H1 (cell line): ENCODE data around the gene PLEK. TPM values are rescaled to one million over a fixed set of nuclear protein-coding genes. Genes with fewer than 3 reads are reported as not detected.

ENCODE experiments used
- CTCF ChIA-PET: fragments of 300-600 bp; sonication (Branson Sonifier 250); formaldehyde crosslinking; loops from one replicate; lab custom pipeline; 2021; ENCODE audit not compliant: partially characterized antibody; lab: Charles Lee
- POLR2A ChIA-PET: fragments of 300-600 bp; sonication (Branson Sonifier 250); formaldehyde crosslinking; loops from one replicate; lab custom pipeline; 2021; ENCODE audit warnings: inconsistent platforms; ENCODE audit not compliant: partially characterized antibody; lab: Charles Lee
- DNase-seq, 2 experiments: peaks; one replicate each; pipeline versions ENCODE4 v3.0.0 to v3.0.0-alpha.2; 2010 to 2022; ENCODE audit warnings: low spot score in 2 of 2, low read depth in 1 of 2, mixed read lengths in 1 of 2
- FAIRE-seq: peaks from 2 replicates; lab custom pipeline; 2011; peaks lifted over from hg19 to GRCh38; lab: Jason Lieb, UNC
- H2AFZ ChIP-seq: 2 replicates; pipeline ENCODE4 v1.8.1; 2012; ENCODE audit warnings: low read length, inconsistent platforms
- H2AK5ac ChIP-seq: 2 replicates; pipeline ENCODE4 v1.6.1; 2013; ENCODE audit warnings: low read depth, low read length
- H2BK120ac ChIP-seq: replicated peaks from 2 replicates; pipeline ENCODE3; 2013; ENCODE audit warnings: low read depth, low read length, inconsistent platforms
- H2BK12ac ChIP-seq: 2 replicates; pipeline ENCODE4 v1.6.1; 2013; ENCODE audit warnings: low read depth, low read length
- H2BK15ac ChIP-seq: 2 replicates; pipeline ENCODE4 v1.6.1; 2013; ENCODE audit warnings: low read length
- H2BK20ac ChIP-seq: 2 replicates; pipeline ENCODE4 v1.6.1; 2013; ENCODE audit warnings: low read length
- H2BK5ac ChIP-seq: 2 replicates; pipeline ENCODE4 v1.6.1; 2013; ENCODE audit warnings: low read depth, low read length
- H3K14ac ChIP-seq: 2 replicates; pipeline ENCODE4 v1.6.1; 2013; ENCODE audit warnings: inconsistent platforms; ENCODE audit not compliant: insufficient read length
- H3K18ac ChIP-seq: 2 replicates; pipeline ENCODE4 v1.6.1; 2013; ENCODE audit warnings: low read length; ENCODE audit errors: extremely low read depth
- H3K23ac ChIP-seq: 2 replicates; pipeline ENCODE4 v1.6.1; 2013; ENCODE audit warnings: inconsistent platforms; ENCODE audit not compliant: insufficient read length
- H3K23me2 ChIP-seq: 2 replicates; pipeline ENCODE4 v1.6.1; 2013; ENCODE audit warnings: low read depth, low read length
- H3K27ac ChIP-seq: 2 replicates; pipeline ENCODE4 v1.6.1; 2011; ENCODE audit warnings: low read depth, low read length, inconsistent platforms
- H3K27me3 ChIP-seq, 4 experiments: replicated peaks in 1 of 4; 1 replicate in 1 of 4; 2 replicates in 3 of 4; pipeline versions ENCODE4 v1.6.1 to v1.8.1; 2011 to 2013; ENCODE audit warnings: low read length in 3 of 4, mild to moderate bottlenecking in 3 of 4, inconsistent platforms in 2 of 4, mixed read lengths in 2 of 4, moderate library complexity in 1 of 4; ENCODE audit not compliant: control insufficient read depth in 3 of 4, insufficient read depth in 3 of 4; ENCODE audit errors: extremely low read depth in 1 of 4
- H3K36me3 ChIP-seq, 4 experiments: 2 replicates each; pipeline versions ENCODE4 v1.6.1 to v1.8.1; 2011 to 2013; ENCODE audit warnings: mild to moderate bottlenecking in 4 of 4, low read length in 3 of 4, moderate library complexity in 2 of 4, control low read depth in 1 of 4, inconsistent platforms in 1 of 4; ENCODE audit not compliant: insufficient read depth in 4 of 4, control insufficient read depth in 2 of 4
- H3K4ac ChIP-seq: replicated peaks from 2 replicates; pipeline ENCODE3; 2013; ENCODE audit warnings: low read length, low read depth, mixed read lengths, inconsistent platforms; ENCODE audit not compliant: insufficient read length
- H3K4me1 ChIP-seq, 4 experiments: replicated peaks in 1 of 4; 1 replicate in 1 of 4; 2 replicates in 3 of 4; pipeline versions ENCODE4 v1.6.1 to v1.8.1; 2011 to 2013; ENCODE audit warnings: low read length in 3 of 4, inconsistent platforms in 2 of 4, mixed read lengths in 1 of 4; ENCODE audit not compliant: insufficient read depth in 4 of 4, control insufficient read depth in 3 of 4
- H3K4me2 ChIP-seq, 2 experiments: 2 replicates each; pipeline versions ENCODE4 v1.6.1 to v1.8.1; 2011 to 2013; ENCODE audit warnings: low read depth in 2 of 2, low read length in 2 of 2, control low read depth in 1 of 2, inconsistent platforms in 1 of 2, mild to moderate bottlenecking in 1 of 2; ENCODE audit not compliant: insufficient read depth in 1 of 2
- H3K4me3 ChIP-seq, 4 experiments: fragments of 200-600, 300-600 bp in 1 of 4; sonication (generic), shearing (Covaris generic), sonication (Bioruptor Twin) in 1 of 4; 2 replicates each; pipeline versions ENCODE4 v1.5.1 to v1.8.1; 2011 to 2016; ENCODE audit warnings: low read length in 4 of 4, low read depth in 3 of 4, control low read depth in 2 of 4, inconsistent platforms in 2 of 4, mild to moderate bottlenecking in 2 of 4, mixed read lengths in 1 of 4, moderate library complexity in 1 of 4; ENCODE audit not compliant: insufficient read depth in 2 of 4; ENCODE audit errors: extremely low read depth in 1 of 4
- H3K56ac ChIP-seq: replicated peaks from 2 replicates; pipeline ENCODE3; 2013; ENCODE audit warnings: low read depth, mild to moderate bottlenecking, mixed read lengths, low read length, inconsistent platforms; ENCODE audit not compliant: insufficient read length
- H3K79me1 ChIP-seq: 2 replicates; pipeline ENCODE4 v1.6.1; 2013; ENCODE audit warnings: low read depth, low read length, control low read depth
- H3K79me2 ChIP-seq, 2 experiments: 2 replicates each; pipeline versions ENCODE4 v1.6.1 to v1.8.1; 2012 to 2013; ENCODE audit warnings: low read length in 2 of 2, mild to moderate bottlenecking in 2 of 2, inconsistent platforms in 1 of 2; ENCODE audit not compliant: insufficient read depth in 2 of 2, control insufficient read depth in 1 of 2
- H3K9ac ChIP-seq, 4 experiments: replicated peaks in 1 of 4; 1 replicate in 1 of 4; 2 replicates in 3 of 4; pipeline versions ENCODE4 v1.6.1 to v1.8.1; 2011 to 2013; ENCODE audit warnings: low read depth in 3 of 4, low read length in 3 of 4, control low read depth in 2 of 4, mild to moderate bottlenecking in 2 of 4, moderate library complexity in 2 of 4, inconsistent platforms in 1 of 4; ENCODE audit errors: extremely low read depth in 1 of 4
- H3K9me3 ChIP-seq, 2 experiments: 2 replicates each; pipeline versions ENCODE4 v1.6.1 to v1.8.1; 2012 to 2013; ENCODE audit warnings: mild to moderate bottlenecking in 2 of 2, moderate library complexity in 2 of 2, control low read depth in 1 of 2, inconsistent platforms in 1 of 2, low read depth in 1 of 2, low read length in 1 of 2, mixed read lengths in 1 of 2; ENCODE audit not compliant: insufficient read depth in 2 of 2
- H4K20me1 ChIP-seq, 2 experiments: replicated peaks in 1 of 2; 2 replicates each; pipeline versions ENCODE3 to v1.8.1; 2011 to 2013; ENCODE audit warnings: inconsistent platforms in 2 of 2, low read length in 2 of 2, mild to moderate bottlenecking in 1 of 2; ENCODE audit not compliant: insufficient read depth in 2 of 2, control insufficient read depth in 1 of 2
- H4K5ac ChIP-seq: 2 replicates; pipeline ENCODE4 v1.6.1; 2013; ENCODE audit warnings: low read length, low read depth, mixed read lengths, inconsistent platforms; ENCODE audit not compliant: insufficient read length
- H4K8ac ChIP-seq: 2 replicates; pipeline ENCODE4 v1.8.0; 2013; ENCODE audit warnings: mild to moderate bottlenecking, moderate library complexity, low read length, inconsistent platforms; ENCODE audit not compliant: insufficient read depth; ENCODE audit errors: extremely low read depth
- H4K91ac ChIP-seq: replicated peaks from 2 replicates; pipeline ENCODE3; 2013; ENCODE audit warnings: low read length, mixed read lengths, inconsistent platforms; ENCODE audit not compliant: insufficient read length
- HDAC6 ChIP-seq: IDR thresholded peaks from one replicate; pipeline ENCODE4 v1.7.1; 2012; ENCODE audit warnings: low read depth, mild to moderate bottlenecking, inconsistent platforms, low read length, moderate library complexity
- RBBP5 ChIP-seq: IDR thresholded peaks from 2 replicates; pipeline ENCODE4 v1.7.1; 2012; ENCODE audit warnings: low read depth, mild to moderate bottlenecking, inconsistent platforms, low read length, moderate library complexity, borderline replicate concordance
- SIN3A ChIP-seq, 2 experiments: IDR thresholded peaks in 1 of 2; conservative IDR thresholded peaks in 1 of 2; 2 replicates each; pipeline ENCODE4 v1.6.1; 2011 to 2012; ENCODE audit warnings: low read length in 2 of 2, improper control_type of control experiment in 1 of 2, low read depth in 1 of 2, mild to moderate bottlenecking in 1 of 2
- WGBS, 2 experiments: shearing (Covaris generic) in 1 of 2; methylation state at CpG; one replicate each; pipeline versions ENCODE4 v1.1.6 to v1.1.7; 2013 to 2015; ENCODE audit warnings: low lambda C conversion rate in 2 of 2, mixed read lengths in 2 of 2, inconsistent platforms in 1 of 2, low coverage in 1 of 2, missing lambda C conversion rate in 1 of 2; ENCODE audit not compliant: insufficient replicate concordance in 2 of 2, insufficient coverage in 1 of 2, insufficient read length in 1 of 2; ENCODE audit errors: extremely low coverage in 1 of 2, missing lambda C conversion rate in 1 of 2; 5-methylcytosine and 5-hydroxymethylcytosine counted together
- polyA plus RNA-seq, 7 experiments: library from polyadenylated mRNA; depleted of rRNA in 3 of 7; stranded (reverse) in 5 of 7; unstranded in 2 of 7; fragments of >200 nt in 5 of 7; fragments of 200-250 nt in 2 of 7; gene quantifications; 1 replicate in 5 of 7; 2 replicates in 1 of 7; 4 replicates in 1 of 7; pipeline versions ENCODE4 v1.2.1 to v1.2.3, GENCODE V29; 2011 to 2013; ENCODE audit warnings: missing spikeins in 2 of 7, mixed read lengths in 2 of 7
- total RNA-seq: library from RNA; stranded (reverse); fragmentation: NEBNext Ultra II Directional; extraction: Animal tissue kit (Norgen Biotek cat#: 25700); gene quantifications from 2 replicates; pipeline ENCODE4 v1.2.1, GENCODE V29; 2021

The PLEK gene
- total and polyA plus RNA-seq, 2 of the 8 experiments (the other 6 are each of a cell fraction or from before 2014, with no cell fraction given), result not detected

- H3K36me3 ChIP-seq, result no peaks in the 10 kb centered on the region
- ChIA-PET CTCF (interaction anchor here (1.1 to 1.9 kb wide), 2 partner anchors 18 to 77 kb away, joined by 3 to 16 read pairs; no protein-coding TSS in a partner anchor), POLR2A (no interaction called here)
- no peak overlapping the region for H3K14ac ChIP-seq
- no peak overlapping the region for H2AK5ac ChIP-seq
- no peak overlapping the region for H2BK120ac ChIP-seq
- no peak overlapping the region for H3K4ac ChIP-seq
- H4K20me1 ChIP-seq, result no peaks in the 10 kb centered on the region
- peaks cover 0 to 7% (median 3%) of the 10 kb centered on the region in 4 experiments; a peak in 3 of 7 replicates for H3K27me3 ChIP-seq
- DNase-seq, result no peak
- no peak overlapping the region for H2AFZ ChIP-seq
- no peaks in the 10 kb centered on the region for H3K79me2 ChIP-seq
- H3K23me2 ChIP-seq, result no peaks in the 10 kb centered on the region
- 93% methylated on average over 4 of the region's 4 CpGs; no CpG with 5 or more reads in 1 of the 2 experiments for WGBS, 2 experiments
- H2BK20ac ChIP-seq, result no peak overlapping the region
- H3K4me2 ChIP-seq, result no peak overlapping the region
- H3K23ac ChIP-seq, result no peak overlapping the region
- H4K8ac ChIP-seq, result no peak overlapping the region
- no peaks in the 10 kb centered on the region for H3K9me3 ChIP-seq
- no peaks in the 10 kb centered on the region for H3K79me1 ChIP-seq
- H2BK15ac ChIP-seq, result no peak overlapping the region
- no peak overlapping the region for H3K56ac ChIP-seq
- no peak for FAIRE-seq
- no peak overlapping the region for H2BK12ac ChIP-seq
- no peak overlapping the region for H3K4me3 ChIP-seq
- no peak overlapping the region for H3K9ac ChIP-seq
- TF ChIP-seq HDAC6, result no peak
- TF ChIP-seq RBBP5, result no peak
- no peak for TF ChIP-seq SIN3A (conservative IDR thresholded peaks at IDR 0.05 in 1 of 2, IDR thresholded peaks at IDR 0.05 in 1 of 2; ENCODE audit: low read depth in 1 of 2, low read length in 2 of 2)
- no peak overlapping the region for H3K18ac ChIP-seq
- H3K4me1 ChIP-seq, result no peaks in the 10 kb centered on the region
- no peak overlapping the region for H3K27ac ChIP-seq
- no peak overlapping the region for H2BK5ac ChIP-seq
- H4K5ac ChIP-seq, result no peak overlapping the region
- H4K91ac ChIP-seq, result no peak overlapping the region
Measured at GRCh38 chr2:68363721-68364120, 1.4 kb upstream of the PLEK start.
